Measurements from ENCODE around the gene SORBS1. TPM values are rescaled to one million over a fixed set of nuclear protein-coding genes. Genes with fewer than 3 reads are reported as not detected.

The SORBS1 gene
- total RNA-seq, 1 donor from 2014 or later = 5.1 TPM

- DNase-seq (ENCODE audit: low read depth) = no peak
- H3K9ac ChIP-seq (ENCODE audit: low read length) = no peak overlapping the region
- H3K27me3 ChIP-seq (ENCODE audit: insufficient read depth, low read length) = no peaks in the 10 kb centered on the region
- no peak for TF ChIP-seq CTCF (IDR thresholded peaks at IDR 0.05; ENCODE audit: insufficient read depth, low read depth, low read length)
- no peak for TF ChIP-seq EZH2 (IDR thresholded peaks at IDR 0.05; ENCODE audit: insufficient read depth, low read length)
- H4K20me1 ChIP-seq (ENCODE audit: insufficient read depth, low read length) = no peaks in the 10 kb centered on the region
- no peak overlapping the region for H2AFZ ChIP-seq (ENCODE audit: low read depth, low read length)
- Mint-ChIP-seq H3K4me3 (ENCODE audit: unreplicated experiment) (no peak overlapping the region), H3K36me3 (ENCODE audit: low read depth, unreplicated experiment) (no peaks in the 10 kb centered on the region), H3K27ac (ENCODE audit: unreplicated experiment) (no peak overlapping the region), H3K27me3 (ENCODE audit: low read depth, unreplicated experiment) (peaks cover 1% of the 10 kb centered on the region), H3K9me3 (ENCODE audit: unreplicated experiment) (no peaks in the 10 kb centered on the region), H3K4me1 (ENCODE audit: low read depth, unreplicated experiment) (peaks cover 6% of the 10 kb centered on the region)
- no peaks in the 10 kb centered on the region for H3K4me1 ChIP-seq (ENCODE audit: insufficient read depth, low read length)
- no peaks in the 10 kb centered on the region for H3K36me3 ChIP-seq (ENCODE audit: insufficient read depth, low read length)
- H3K79me2 ChIP-seq (ENCODE audit: insufficient read depth, low read length) = no peaks in the 10 kb centered on the region
- no peak overlapping the region for H3K4me3 ChIP-seq (ENCODE audit: insufficient read depth, low read depth, low read length)
- H3K27ac ChIP-seq (ENCODE audit: low read depth, low read length) = no peak overlapping the region
- no peak overlapping the region for H3K4me2 ChIP-seq (ENCODE audit: low read length)
- no peaks in the 10 kb centered on the region for H3K9me3 ChIP-seq (ENCODE audit: insufficient read depth, low read depth, low read length)
- no peak for FAIRE-seq
Observed at GRCh38 chr10:95392681-95393164, 168.4 kb downstream of the SORBS1 start.

DNA sequence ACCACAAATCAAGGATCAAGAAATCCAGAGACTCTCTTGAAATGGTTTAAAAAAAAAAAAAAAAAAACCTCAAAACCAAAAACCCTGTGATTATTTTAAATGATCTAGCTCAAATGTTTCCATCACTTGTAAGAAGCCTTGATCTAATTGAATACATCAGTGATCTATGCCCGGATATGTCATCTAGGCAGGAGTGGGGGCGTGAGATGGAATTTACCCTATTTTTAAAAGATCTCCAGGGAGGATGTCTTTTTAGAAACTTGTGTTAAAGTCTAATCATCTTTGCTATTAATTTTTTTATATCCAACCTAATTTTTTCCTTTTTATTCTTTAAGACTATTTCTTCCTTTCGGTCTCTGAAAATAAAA is 169.0 kb downstream of the SORBS1 start:
- DNase-seq (ENCODE audit: low read depth) (no peak), FAIRE-seq (no peak)
- TF ChIP-seq CTCF (IDR thresholded peaks at IDR 0.05; ENCODE audit: insufficient read depth, low read depth, low read length) (no peak), EZH2 (IDR thresholded peaks at IDR 0.05; ENCODE audit: insufficient read depth, low read length) (no peak)
- Histone ChIP-seq H4K20me1 (ENCODE audit: insufficient read depth, low read length) (no peaks in the 10 kb centered on the region), H3K79me2 (ENCODE audit: insufficient read depth, low read length) (no peaks in the 10 kb centered on the region), H2AFZ (ENCODE audit: low read depth, low read length) (no peak overlapping the region), H3K9ac (ENCODE audit: low read length) (no peak overlapping the region), H3K27ac (ENCODE audit: low read depth, low read length) (no peak overlapping the region), H3K4me2 (ENCODE audit: low read length) (no peak overlapping the region), H3K27me3 (ENCODE audit: insufficient read depth, low read length) (no peaks in the 10 kb centered on the region), H3K36me3 (ENCODE audit: insufficient read depth, low read length) (no peaks in the 10 kb centered on the region), H3K4me1 (ENCODE audit: insufficient read depth, low read length) (no peaks in the 10 kb centered on the region), H3K9me3 (ENCODE audit: insufficient read depth, low read depth, low read length) (no peaks in the 10 kb centered on the region), H3K4me3 (ENCODE audit: insufficient read depth, low read depth, low read length) (no peak overlapping the region)
- no peak overlapping the region for H3K4me3 Mint-ChIP-seq (ENCODE audit: unreplicated experiment)
- no peak overlapping the region for H3K27ac Mint-ChIP-seq (ENCODE audit: unreplicated experiment)
- no peaks in the 10 kb centered on the region for H3K36me3 Mint-ChIP-seq (ENCODE audit: low read depth, unreplicated experiment)
- peaks cover 1% of the 10 kb centered on the region for H3K27me3 Mint-ChIP-seq (ENCODE audit: low read depth, unreplicated experiment)
- H3K9me3 Mint-ChIP-seq (ENCODE audit: unreplicated experiment) = no peaks in the 10 kb centered on the region
- H3K4me1 Mint-ChIP-seq (ENCODE audit: low read depth, unreplicated experiment) = peaks cover 6% of the 10 kb centered on the region

GRCh38 chr10:95391581-95392216 is 169.5 kb downstream of the SORBS1 start:
- Histone ChIP-seq H3K79me2 (ENCODE audit: insufficient read depth, low read length) (no peaks in the 10 kb centered on the region), H4K20me1 (ENCODE audit: insufficient read depth, low read length) (no peaks in the 10 kb centered on the region), H3K36me3 (ENCODE audit: insufficient read depth, low read length) (no peaks in the 10 kb centered on the region), H3K9ac (ENCODE audit: low read length) (no peak overlapping the region), H3K9me3 (ENCODE audit: insufficient read depth, low read depth, low read length) (no peaks in the 10 kb centered on the region), H2AFZ (ENCODE audit: low read depth, low read length) (no peak overlapping the region), H3K27ac (ENCODE audit: low read depth, low read length) (no peak overlapping the region), H3K4me3 (ENCODE audit: insufficient read depth, low read depth, low read length) (no peak overlapping the region), H3K4me2 (ENCODE audit: low read length) (no peak overlapping the region), H3K4me1 (ENCODE audit: insufficient read depth, low read length) (no peaks in the 10 kb centered on the region), H3K27me3 (ENCODE audit: insufficient read depth, low read length) (no peaks in the 10 kb centered on the region)
- DNase-seq (ENCODE audit: low read depth) (peak; percentile 39), FAIRE-seq (no peak)
- Mint-ChIP-seq H3K9me3 (ENCODE audit: unreplicated experiment) (no peaks in the 10 kb centered on the region), H3K27me3 (ENCODE audit: low read depth, unreplicated experiment) (peaks cover 1% of the 10 kb centered on the region), H3K4me3 (ENCODE audit: unreplicated experiment) (no peak overlapping the region), H3K4me1 (ENCODE audit: low read depth, unreplicated experiment) (peaks cover 6% of the 10 kb centered on the region), H3K36me3 (ENCODE audit: low read depth, unreplicated experiment) (no peaks in the 10 kb centered on the region), H3K27ac (ENCODE audit: unreplicated experiment) (no peak overlapping the region)
- TF ChIP-seq CTCF (IDR thresholded peaks at IDR 0.05; ENCODE audit: insufficient read depth, low read depth, low read length) = no peak
- no peak for TF ChIP-seq EZH2 (IDR thresholded peaks at IDR 0.05; ENCODE audit: insufficient read depth, low read length)

All from astrocyte (in vitro differentiated cells and primary cell).